GM23248 (cell line): Measurements from ENCODE around the gene AP2A2.

Source experiments
- EZH2 ChIP-seq: fragments of 200-600 bp; sonication (generic); IDR thresholded peaks from 2 replicates; pipeline ENCODE4 v1.6.1; 2018; ENCODE audit warnings: antibody characterized with exemption, mild to moderate bottlenecking; ENCODE audit not compliant: insufficient read depth, poor library complexity, severe bottlenecking
- EZH2phosphoT487 ChIP-seq: fragments of 200-600 bp; sonication (generic); IDR thresholded peaks from 2 replicates; pipeline ENCODE4 v1.6.1; 2018; ENCODE audit warnings: antibody characterized with exemption, moderate library complexity, mild to moderate bottlenecking, low read depth; ENCODE audit not compliant: insufficient read depth

DNA sequence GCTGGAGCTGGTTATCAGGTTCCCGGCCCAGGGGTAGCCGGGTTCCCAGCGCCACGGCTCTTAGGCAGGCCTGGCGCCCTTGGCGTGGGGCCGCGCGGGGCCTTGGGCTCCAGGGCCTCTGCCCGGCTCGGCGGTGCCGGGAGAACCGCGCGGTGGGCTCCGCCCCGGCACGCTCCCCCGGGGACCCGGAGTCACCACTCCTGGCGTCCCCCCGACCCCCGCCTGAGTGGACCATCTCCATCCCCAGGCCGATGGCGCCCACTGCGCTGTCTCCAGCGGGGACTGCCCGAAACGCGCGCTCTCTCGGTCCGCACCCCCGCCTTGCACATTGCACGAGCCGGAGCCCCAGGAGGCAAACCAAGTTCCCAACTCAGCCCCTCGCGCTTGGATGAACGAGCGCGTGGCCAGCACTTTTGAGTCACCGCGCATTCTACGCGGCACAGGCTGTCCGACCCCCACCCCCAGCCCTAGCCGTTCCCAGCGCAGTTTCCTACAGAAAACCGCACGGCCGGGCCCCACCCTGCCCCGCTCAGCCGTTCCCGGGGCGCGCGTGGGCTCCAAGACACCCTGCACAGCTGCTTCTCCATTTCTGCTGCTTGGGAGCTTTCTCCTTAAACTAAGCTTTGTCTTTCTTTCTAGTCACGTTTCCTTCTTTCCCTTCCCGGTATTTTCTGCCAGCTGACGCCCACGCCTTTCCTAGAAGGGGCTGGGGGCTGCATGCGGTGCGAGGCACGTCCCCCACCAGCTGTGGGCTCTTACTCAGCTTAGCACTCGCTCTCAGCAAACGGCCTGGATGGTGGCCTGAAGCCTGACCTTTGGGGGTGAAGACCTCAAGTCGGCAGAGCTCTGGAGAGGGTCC is 14.4 kb upstream of the AP2A2 start:
- TF ChIP-seq EZH2phosphoT487 = no peak
- no peak for TF ChIP-seq EZH2
